Umbilical cord (tissue), 2 donors: ENCODE data around the gene LGI1. TPM values are rescaled to one million over a fixed set of nuclear protein-coding genes. Genes with fewer than 3 reads are reported as not detected.
"Not testable (repeated sequence)": the region's sequence is repeated elsewhere in the genome, so short reads cannot be mapped to it uniquely, and the experiment has no call there.

Experiments
- DNase-seq: peaks from one replicate; pipeline ENCODE4 v3.0.0-alpha.2; 2015; ENCODE audit warnings: low spot score
- total RNA-seq: library from RNA; depleted of rRNA; stranded (reverse); fragments of >200 nt; gene quantifications from one replicate; pipeline ENCODE4 v1.2.3, GENCODE V29; 2014; ENCODE audit warnings: low replicate concordance; ENCODE audit not compliant: insufficient read depth

LGI1 gene
- total RNA-seq, 1 donor from 2014 or later: 9.4 TPM

- no peak for DNase-seq
These were observed 49.2 kb downstream of the LGI1 start for GRCh38 chr10:93806903-93807302.

DNA sequence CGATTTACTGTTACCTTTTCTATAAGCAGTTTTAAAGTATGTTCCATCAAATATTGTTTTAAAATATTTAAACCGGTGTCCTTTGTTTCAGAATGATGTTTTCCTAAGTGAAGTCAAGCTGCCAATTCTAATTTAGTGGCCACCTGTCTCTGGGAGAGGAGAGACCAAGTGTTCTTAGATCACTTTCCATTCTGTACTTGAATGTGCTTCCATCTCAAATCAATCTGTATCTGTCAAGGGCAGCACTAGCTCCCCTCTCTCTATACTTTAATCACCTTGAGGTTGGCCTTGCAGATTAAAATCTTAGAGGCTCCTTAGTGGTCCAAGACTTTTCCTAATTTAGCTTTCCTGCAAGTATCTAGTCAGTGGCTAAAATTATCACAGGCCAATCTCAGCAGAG is 49.6 kb downstream of the LGI1 start:
- DNase-seq: no peak

- DNase-seq: no peak
These were observed 55.1 kb downstream of the LGI1 start for GRCh38 chr10:93812659-93813338.

- DNase-seq: peak; percentile 13
These were observed 56.0 kb downstream of the LGI1 start for GRCh38 chr10:93813507-93814465.

- DNase-seq: peak; percentile 39
These were observed 57.8 kb downstream of the LGI1 start for GRCh38 chr10:93815304-93816096.

- DNase-seq: peak; percentile 78
These were observed 58.5 kb downstream of the LGI1 start for GRCh38 chr10:93816123-93816747.

GRCh38 chr10:93818086-93818485 is 60.4 kb downstream of the LGI1 start:
- DNase-seq: no peak

- DNase-seq: no peak
These were observed 61.8 kb downstream of the LGI1 start for GRCh38 chr10:93819520-93819919.

- no peak for DNase-seq
These were observed 62.7 kb downstream of the LGI1 start for GRCh38 chr10:93820434-93820833.

DNA sequence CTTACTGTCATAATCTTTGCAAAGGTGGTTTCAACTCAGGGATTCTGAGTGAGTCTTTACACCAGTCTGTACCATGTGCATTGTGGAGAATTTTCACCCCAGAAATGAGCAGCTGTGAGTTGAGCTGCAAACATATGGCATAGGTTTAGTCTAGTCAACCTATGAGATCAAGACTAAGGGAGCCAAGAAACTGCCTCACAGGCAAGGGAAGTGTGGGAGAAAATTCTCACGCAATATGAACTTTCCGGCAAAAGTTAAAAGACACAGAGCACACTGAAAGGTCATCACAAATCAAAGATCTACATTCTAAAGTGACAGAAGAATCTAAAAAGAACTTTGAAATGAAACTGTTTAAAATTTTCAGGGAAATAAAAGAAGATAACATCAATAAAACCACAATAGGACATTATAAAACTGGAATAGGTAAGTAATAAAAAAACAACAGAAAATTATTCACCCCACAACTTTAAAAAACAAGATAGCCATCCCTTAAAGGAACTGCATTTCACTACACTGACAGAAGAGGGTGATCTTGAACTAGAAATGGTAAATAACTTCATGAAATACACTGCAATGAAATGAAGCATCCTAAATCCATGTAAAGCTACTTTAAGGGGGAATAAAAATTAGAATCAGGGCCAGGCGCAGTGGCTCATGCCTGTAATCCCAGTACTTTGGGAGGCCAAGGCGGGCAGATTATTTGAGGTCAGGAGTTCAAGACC is 63.5 kb downstream of the LGI1 start:
- peak; percentile 31 for DNase-seq

DNA sequence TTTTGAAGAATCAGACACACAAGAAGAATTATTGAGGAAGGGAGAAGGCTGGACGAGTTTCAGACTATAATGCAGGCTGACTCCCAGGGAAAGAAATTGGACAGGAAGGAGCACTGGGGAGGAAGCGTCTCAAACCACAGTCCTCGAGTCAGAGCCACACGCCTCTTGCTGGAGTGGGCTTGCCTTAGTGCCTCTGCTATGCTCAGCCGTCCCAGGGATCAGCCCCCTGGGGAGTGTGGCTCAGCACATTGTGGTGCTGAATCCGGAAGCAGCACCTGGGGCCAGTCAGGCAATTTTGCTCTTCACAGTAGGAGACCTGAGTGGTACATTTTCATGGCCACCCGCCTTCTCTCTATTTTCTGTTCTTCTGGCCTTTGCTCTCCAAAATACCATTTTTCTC is 68.6 kb downstream of the LGI1 start:
- no peak for DNase-seq

- DNase-seq: no peak
These were observed 69.5 kb downstream of the LGI1 start for GRCh38 chr10:93827056-93827804.

GRCh38 chr10:93831065-93831464 is 73.3 kb downstream of the LGI1 start:
- DNase-seq: not testable (repeated sequence)

DNA sequence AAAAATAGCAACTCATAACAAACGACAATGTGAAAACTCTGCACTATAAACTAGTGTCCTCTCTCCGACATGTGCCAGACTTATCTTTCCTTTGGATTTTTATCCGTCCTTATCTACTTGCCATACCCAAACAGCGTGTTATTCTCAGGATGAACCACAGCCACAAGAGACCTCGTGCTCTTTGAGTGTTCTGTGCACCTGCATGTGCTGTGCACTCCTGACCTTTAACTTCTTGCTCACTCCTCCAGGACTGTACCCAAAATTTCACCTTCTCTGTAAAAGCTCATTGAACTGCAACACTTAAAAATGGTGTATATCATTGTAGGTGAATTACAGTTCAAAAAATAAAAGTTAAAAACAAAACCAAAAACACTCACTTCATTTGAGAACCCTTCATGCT is 78.0 kb downstream of the LGI1 start:
- no peak for DNase-seq

DNA sequence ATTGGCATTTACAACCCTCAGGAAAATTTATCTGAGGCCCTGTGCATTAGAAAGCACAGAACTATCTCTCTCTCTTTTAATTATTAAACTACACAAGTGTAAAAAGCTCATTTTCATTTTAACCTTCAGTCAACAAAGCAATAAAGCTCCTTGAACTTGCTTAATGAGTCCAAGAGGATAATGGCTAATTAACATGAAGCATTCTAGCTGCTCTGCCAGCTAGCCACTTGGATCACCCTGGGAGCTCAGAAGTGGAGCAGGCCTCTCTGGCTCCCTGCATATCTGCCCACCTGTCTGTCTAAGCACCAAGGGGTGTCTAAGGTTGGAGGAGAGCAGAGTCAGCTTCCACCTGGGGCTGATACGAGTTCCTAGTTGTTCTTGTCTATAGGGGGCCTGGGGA is 80.1 kb downstream of the LGI1 start:
- no peak for DNase-seq

DNA sequence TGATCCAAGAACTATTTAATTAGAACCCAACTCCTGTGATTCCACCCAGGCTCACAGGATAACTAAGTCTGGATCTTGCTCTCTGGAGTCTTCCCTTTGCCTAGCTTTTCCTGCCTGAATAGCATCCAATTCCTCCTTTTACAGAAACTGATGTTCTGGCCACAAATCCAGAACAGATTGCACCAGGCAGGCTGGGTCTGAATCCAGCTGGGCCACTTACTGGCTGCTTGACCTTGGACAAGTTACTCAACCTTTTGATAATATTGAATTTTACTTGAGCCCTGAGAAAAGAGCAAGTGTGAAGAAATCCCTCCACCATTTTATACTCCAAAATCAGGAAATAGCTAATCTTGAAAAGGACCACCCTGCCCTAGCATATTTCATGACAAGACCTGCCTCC is 80.5 kb downstream of the LGI1 start:
- no peak for DNase-seq

GRCh38 chr10:93841961-93842360 is 84.2 kb downstream of the LGI1 start:
- DNase-seq: no peak

DNA sequence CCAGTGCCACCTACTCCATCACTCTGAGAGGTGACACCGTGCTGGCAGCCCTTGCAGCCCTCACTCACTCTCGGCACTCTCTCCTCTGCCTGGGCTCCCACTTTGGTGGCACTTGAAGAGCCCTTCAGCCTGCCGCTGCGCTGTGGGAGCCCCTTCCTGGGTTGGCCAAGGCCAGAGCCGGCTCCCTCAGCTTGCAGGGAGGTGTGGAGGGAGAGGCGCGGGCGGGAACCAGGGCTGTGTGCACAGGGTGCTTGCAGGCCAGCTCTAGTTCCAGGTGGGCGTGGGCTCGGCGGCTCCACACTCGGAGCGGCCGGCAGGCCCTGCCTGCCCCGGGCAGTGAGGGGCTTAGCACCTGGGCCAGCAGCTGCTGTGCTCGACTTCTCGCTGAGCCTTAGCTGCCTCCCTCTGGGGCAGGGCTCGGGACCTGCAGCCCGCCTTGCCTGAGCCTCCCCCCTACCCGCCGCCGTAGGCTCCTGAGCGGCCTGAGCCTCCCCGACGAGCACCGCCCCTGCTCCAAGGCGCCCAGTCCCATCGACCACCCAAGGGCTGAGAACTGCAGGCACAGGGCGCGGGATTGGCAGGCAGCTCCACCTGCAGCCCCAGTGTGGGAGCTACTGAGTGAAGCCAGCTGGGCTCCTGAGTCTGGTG is 87.4 kb downstream of the LGI1 start:
- DNase-seq: no peak
